HPDE6-E6E7 (cell line): ENCODE results near the gene PHRF1.
A peak's percentile ranks its signal among the peaks of the same experiment; 100 is the strongest.
"Not testable (repeated sequence)": the region's sequence is repeated elsewhere in the genome, so short reads cannot be mapped to it uniquely, and the experiment has no call there.

Experiments used
- DNase-seq: peaks from one replicate; pipeline ENCODE4 v3.0.0; 2011; ENCODE audit warnings: missing footprints; ENCODE audit errors: extremely low spot score

PHRF1 gene

GRCh38 chr11:559020-559620 is 17.1 kb upstream of the PHRF1 start:
- no peak for DNase-seq

GRCh38 chr11:559712-560304 is 16.5 kb upstream of the PHRF1 start:
- no peak for DNase-seq

GRCh38 chr11:560305-561147 is 15.7 kb upstream of the PHRF1 start, which contains the start of the genes LMNTD2 and RASSF7:
TSS of gene LMNTD2 (minus strand) at chr11:560738. CDS start at chr11:560716, 22 bp downstream.
TSS of gene RASSF7 (plus strand) at chr11:560970. CDS start at chr11:561769, 799 bp downstream.
- DNase-seq = peak; percentile 74

GRCh38 chr11:561148-562003 is 14.9 kb upstream of the PHRF1 start:
- DNase-seq = no peak

- no peak for DNase-seq
Observed at GRCh38 chr11:562046-562645, 14.1 kb upstream of the PHRF1 start.

- DNase-seq = no peak
Observed at GRCh38 chr11:563066-563811, 13.0 kb upstream of the PHRF1 start.

- DNase-seq = no peak
Observed at GRCh38 chr11:563812-564578, 12.3 kb upstream of the PHRF1 start.

GRCh38 chr11:565921-566509 is 10.3 kb upstream of the PHRF1 start:
- no peak for DNase-seq

- no peak for DNase-seq
Observed at GRCh38 chr11:567011-567628, 9.2 kb upstream of the PHRF1 start.

GRCh38 chr11:567629-568292 is 8.5 kb upstream of the PHRF1 start:
- no peak for DNase-seq

- peak; percentile 89 for DNase-seq
Observed at GRCh38 chr11:568306-569157, 7.7 kb upstream of the PHRF1 start.

GRCh38 chr11:569158-569885 is 6.9 kb upstream of the PHRF1 start:
- no peak for DNase-seq

- no peak for DNase-seq
Observed at GRCh38 chr11:571802-572185, 4.5 kb upstream of the PHRF1 start.

- no peak for DNase-seq
Observed at GRCh38 chr11:573146-573759, 3.0 kb upstream of the PHRF1 start.

- not testable (repeated sequence) for DNase-seq
Observed at GRCh38 chr11:574031-574570, 2.2 kb upstream of the PHRF1 start.
